GM19468 (cell line): Measurements from ENCODE around the gene FIGNL2.

ENCODE experiments used
- ATAC-seq: cut with Tn5 transposase; IDR thresholded peaks from one replicate; pipeline ENCODE4 v1.9.1; 2021; ENCODE audit warnings: mild to moderate bottlenecking, moderate library complexity, moderate number of reproducible peaks; ENCODE audit not compliant: unreplicated experiment; ENCODE audit errors: extremely low read depth

The FIGNL2 gene

DNA sequence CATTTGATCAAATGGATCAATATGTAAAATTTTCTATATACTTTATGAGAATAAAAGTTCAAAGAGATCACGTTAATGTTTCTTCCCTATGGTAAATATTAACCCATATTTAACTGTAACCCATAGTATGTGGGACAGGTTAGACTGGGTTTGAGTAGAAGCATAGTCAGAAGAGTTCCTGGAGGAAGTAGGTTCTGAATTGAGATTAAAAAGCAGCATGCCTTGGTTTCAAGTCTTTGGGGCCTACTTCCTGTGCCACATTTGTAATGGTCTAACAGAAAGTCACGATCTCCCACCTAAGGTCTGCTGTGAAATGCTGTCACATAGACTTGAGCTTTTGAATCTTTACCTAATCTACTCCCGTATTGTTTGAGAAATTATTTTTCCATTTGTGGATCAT is 63.8 kb downstream of the FIGNL2 start:
- no peak for ATAC-seq

DNA sequence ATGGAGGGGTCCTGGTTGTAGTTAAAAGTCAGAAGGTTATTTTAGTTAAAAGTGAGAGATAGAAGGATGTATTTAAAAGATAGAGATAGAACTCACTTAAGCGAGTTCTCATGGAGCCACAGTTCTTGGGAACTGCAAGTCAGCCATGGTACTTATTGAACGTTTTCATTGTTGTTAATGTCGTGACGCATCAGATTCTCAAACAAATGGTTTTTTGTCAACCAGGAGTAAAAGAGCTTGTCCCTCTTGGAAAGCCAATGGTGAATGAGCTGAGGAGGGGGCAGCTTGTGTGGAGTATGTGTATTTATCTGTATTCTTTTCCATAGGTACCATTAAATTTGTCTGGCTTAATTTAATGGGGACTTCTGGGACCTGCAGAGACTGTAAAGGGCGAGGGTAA is 68.6 kb downstream of the FIGNL2 start:
- ATAC-seq: no peak

DNA sequence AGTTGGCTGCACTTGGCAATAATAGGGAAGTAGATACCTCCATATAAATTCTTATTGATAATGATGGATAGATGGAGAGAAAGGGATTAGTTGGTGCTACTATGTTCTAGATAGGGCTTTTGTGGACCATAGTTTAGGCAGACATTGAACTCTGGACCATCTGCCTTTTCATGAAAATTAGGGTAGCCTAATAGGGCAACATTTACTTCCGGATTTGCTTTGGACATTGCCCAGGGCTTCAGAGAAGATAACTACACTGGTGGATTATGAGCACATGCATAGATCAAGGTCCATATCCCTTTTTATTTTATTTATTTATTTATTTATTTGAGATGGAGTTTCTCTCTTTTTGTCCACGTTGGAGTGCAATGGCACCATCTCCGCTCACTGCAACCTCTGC is 70.5 kb downstream of the FIGNL2 start:
- ATAC-seq: no peak

DNA sequence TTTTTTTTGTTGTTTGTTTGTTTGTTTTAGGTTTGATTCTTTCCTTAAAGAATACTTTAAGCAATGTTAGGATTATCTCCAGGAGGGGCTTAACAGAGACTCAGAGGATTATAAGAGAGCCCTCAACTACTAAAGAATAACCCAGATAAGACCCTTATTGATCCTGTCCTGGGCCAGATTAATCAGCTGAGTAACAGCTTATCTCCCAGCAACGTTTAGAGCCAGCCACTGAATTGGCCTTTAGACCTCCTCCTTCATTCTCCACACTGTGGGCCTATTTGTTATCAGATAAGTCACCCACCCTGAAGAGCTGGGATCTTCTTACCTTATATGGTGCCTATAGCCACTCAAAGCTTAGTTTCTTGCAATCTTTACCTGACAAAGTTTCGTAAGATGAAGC is 71.1 kb downstream of the FIGNL2 start:
- ATAC-seq: no peak

DNA sequence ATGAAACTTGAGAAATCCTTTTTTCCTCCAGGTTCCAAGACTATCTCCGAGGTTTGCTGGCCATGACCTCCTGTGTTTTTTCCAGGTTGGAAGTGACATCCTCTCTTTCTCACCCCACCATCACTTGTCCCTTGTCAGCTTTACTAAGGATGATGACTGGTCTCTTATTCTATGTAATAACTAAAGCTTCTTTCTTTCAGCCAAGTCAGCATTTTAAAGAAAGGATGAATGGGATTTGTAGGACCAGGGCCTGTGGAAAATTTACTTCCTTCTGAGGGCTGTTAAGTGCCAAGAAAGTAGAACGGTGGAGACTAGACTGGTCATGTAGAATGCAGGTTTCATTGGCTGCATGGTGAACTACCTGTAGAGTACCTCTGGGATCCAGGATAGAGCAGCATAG is 73.6 kb downstream of the FIGNL2 start:
- ATAC-seq: no peak

DNA sequence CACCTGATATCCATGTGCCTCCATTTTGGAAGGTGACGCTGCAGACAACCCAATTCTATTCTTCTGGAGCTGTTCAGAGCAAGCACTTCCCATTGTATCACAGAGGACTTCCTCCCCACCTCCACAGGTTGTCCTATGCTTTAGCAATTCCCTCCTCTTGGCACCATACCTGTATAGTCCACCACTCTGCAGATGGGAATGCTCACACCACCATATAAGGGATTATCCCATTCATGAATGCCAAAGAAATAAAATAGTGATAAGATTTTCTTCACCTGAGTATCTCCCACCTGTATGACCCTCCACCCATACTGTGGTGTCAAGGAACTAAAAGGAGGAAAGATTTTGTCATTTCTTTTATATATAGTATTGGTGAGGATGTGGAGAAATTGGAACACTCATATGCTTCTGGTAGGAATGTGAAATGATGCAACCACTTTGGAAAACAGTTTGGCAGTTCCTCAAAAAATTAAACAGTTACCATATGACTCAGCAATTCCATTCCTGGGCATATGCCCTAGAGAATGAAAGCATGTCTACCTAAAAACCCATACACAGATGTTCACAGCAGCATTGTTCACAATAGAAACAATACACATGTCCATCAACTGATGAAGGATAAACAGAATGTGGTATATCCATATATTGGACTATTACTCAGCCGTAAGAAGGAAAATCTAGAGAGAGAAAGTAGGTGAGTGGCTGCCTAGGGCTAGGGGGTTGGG is 75.2 kb downstream of the FIGNL2 start:
- no peak for ATAC-seq

DNA sequence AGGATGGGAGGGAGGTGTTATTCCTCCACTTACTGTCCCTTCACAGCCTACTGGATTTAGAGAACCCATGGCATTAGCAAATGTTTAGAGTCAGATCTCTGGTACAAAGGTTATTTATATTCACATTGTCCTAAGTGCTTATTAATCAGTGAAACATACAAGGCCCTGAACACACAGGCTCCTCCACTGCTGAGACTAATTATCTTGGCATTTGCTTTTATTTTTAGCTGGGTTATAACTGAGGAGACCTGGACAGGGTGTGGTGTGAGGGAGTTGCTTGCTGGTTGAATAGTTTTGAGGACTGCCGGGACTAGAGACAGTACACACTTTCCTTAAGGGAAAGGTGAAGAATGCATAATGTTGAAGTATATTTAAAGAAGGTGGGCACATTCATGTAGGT is 77.5 kb downstream of the FIGNL2 start:
- ATAC-seq: no peak
